ENCODE measurements around the gene PRR15. TPM values are rescaled to one million over a fixed set of nuclear protein-coding genes. Genes with fewer than 3 reads are reported as not detected.

The PRR15 gene
- total and polyA plus RNA-seq, 2 of the 8 experiments (the other 6 are each of a cell fraction or from before 2014, with no cell fraction given) = 4.9 to 7.9 TPM

- peak; percentile 61 for TF ChIP-seq EZH2 (IDR thresholded peaks at IDR 0.05; ENCODE audit: low read depth, low read length, severe bottlenecking)
- TF ChIP-seq CEBPB (IDR thresholded peaks at IDR 0.05; ENCODE audit: low read depth, low read length) = peak; percentile 46; the same call in 1 of the 2 replicates
- no peak for TF ChIP-seq CHD1 (IDR thresholded peaks at IDR 0.05; ENCODE audit: low read depth, low read length)
Observed at GRCh38 chr7:29564496-29565223, 1.0 kb downstream of the PRR15 start (continued).

All from H1 (cell line).